Measurements from ENCODE around the gene SASH1.

DNA sequence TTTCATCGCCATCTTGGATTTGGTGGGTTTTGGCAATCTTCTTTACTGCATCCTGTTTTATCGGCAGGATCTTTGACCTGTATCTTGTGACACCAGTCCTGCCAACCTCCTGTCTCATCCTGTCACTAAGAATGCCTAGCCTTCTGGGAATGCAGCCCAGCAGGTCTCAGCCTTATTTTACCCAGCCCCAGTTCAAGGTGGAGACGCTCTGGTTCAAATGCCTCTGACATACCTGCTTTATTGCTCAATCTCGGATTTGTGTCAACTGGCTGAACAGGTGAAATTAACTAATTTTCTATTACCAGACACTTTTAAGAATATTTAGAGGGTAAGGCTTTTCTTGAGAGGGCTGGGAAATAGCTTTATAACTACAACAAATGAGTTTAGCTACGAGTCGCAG is 102.5 kb downstream of the SASH1 start:
- TF ChIP-seq, protein P1, sequence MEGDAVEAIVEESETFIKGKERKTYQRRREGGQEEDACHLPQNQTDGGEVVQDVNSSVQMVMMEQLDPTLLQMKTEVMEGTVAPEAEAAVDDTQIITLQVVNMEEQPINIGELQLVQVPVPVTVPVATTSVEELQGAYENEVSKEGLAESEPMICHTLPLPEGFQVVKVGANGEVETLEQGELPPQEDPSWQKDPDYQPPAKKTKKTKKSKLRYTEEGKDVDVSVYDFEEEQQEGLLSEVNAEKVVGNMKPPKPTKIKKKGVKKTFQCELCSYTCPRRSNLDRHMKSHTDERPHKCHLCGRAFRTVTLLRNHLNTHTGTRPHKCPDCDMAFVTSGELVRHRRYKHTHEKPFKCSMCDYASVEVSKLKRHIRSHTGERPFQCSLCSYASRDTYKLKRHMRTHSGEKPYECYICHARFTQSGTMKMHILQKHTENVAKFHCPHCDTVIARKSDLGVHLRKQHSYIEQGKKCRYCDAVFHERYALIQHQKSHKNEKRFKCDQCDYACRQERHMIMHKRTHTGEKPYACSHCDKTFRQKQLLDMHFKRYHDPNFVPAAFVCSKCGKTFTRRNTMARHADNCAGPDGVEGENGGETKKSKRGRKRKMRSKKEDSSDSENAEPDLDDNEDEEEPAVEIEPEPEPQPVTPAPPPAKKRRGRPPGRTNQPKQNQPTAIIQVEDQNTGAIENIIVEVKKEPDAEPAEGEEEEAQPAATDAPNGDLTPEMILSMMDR (IDR thresholded peaks at IDR 0.05): no peak
- no peak for TF ChIP-seq POLR2AphosphoS5 (IDR thresholded peaks at IDR 0.05)
- no peak for TF ChIP-seq POLR2A (IDR thresholded peaks at IDR 0.05)
- no peak for TF ChIP-seq EP300 (IDR thresholded peaks at IDR 0.05)
